HepG2 (cell line): Measurements from ENCODE around the gene E2F1. TPM values are rescaled to one million over a fixed set of nuclear protein-coding genes. Genes with fewer than 3 reads are reported as not detected.

Experiments
- ATM ChIP-seq: fragments of 450-650 bp; IDR thresholded peaks from 2 replicates; pipeline ENCODE4 v1.7.1; 2017; ENCODE audit warnings: mild to moderate bottlenecking, borderline replicate concordance
- CTCF ChIP-seq: sonication (generic); formaldehyde crosslinking; IDR thresholded peaks from 2 replicates; pipeline ENCODE4 v1.5.0; 2020; ENCODE audit warnings: mild to moderate bottlenecking, missing genetic modification reagents, moderate library complexity
- GLMP ChIP-seq: sonication (generic); formaldehyde crosslinking; IDR thresholded peaks from 2 replicates; pipeline ENCODE4 v1.9.0; 2021; ENCODE audit warnings: missing genetic modification reagents, mild to moderate bottlenecking, borderline replicate concordance
- HMG20A ChIP-seq: IDR thresholded peaks from 2 replicates; pipeline ENCODE4 v1.6.1; 2016; ENCODE audit warnings: borderline replicate concordance
- KAT2B ChIP-seq: fragments of 150-350 bp; IDR thresholded peaks from 2 replicates; pipeline ENCODE4 v1.6.1; 2014; ENCODE audit warnings: low read depth, low read length, borderline replicate concordance
- MAFF ChIP-seq: IDR thresholded peaks from 2 replicates; pipeline ENCODE4 v1.6.1; 2011; ENCODE audit warnings: low read depth, low read length, improper control_type of control experiment
- NFATC3 ChIP-seq: sonication (generic); formaldehyde crosslinking; IDR thresholded peaks from 2 replicates; pipeline ENCODE4 v1.5.1; 2020; ENCODE audit warnings: mild to moderate bottlenecking, missing genetic modification reagents
- PAF1 ChIP-seq: IDR thresholded peaks from 2 replicates; pipeline ENCODE4 v1.6.1; 2016; ENCODE audit warnings: missing genetic modification reagents, missing compliant biosample characterization
- POLR2A ChIP-seq, 2 experiments: IDR thresholded peaks; 2 replicates each; pipeline ENCODE4 v1.6.1; 2011; ENCODE audit warnings: low read depth in 2 of 2, low read length in 2 of 2, mild to moderate bottlenecking in 1 of 2, moderate library complexity in 1 of 2; ENCODE audit not compliant: insufficient read depth in 1 of 2
- RBAK ChIP-seq: sonication (generic); formaldehyde crosslinking; IDR thresholded peaks from 2 replicates; pipeline ENCODE4 v1.5.1; 2020; ENCODE audit warnings: mild to moderate bottlenecking, missing genetic modification reagents
- RORA ChIP-seq: sonication (generic); formaldehyde crosslinking; IDR thresholded peaks from 2 replicates; pipeline ENCODE4 v1.5.0; 2020; ENCODE audit warnings: mild to moderate bottlenecking, missing genetic modification reagents, moderate library complexity
- TBP ChIP-seq: sonication (generic); formaldehyde crosslinking; IDR thresholded peaks from 2 replicates; pipeline ENCODE4 v1.5.0; 2020; ENCODE audit warnings: missing genetic modification reagents
- TRIM24 ChIP-seq: sonication (generic); formaldehyde crosslinking; IDR thresholded peaks from 2 replicates; pipeline ENCODE4 v1.8.0; 2022; ENCODE audit warnings: mild to moderate bottlenecking, missing genetic modification reagents
- YY1 ChIP-seq: IDR thresholded peaks from 2 replicates; pipeline ENCODE4 v1.6.1; 2011; ENCODE audit warnings: low read length, low read depth, moderate library complexity, mild to moderate bottlenecking; ENCODE audit not compliant: insufficient read depth, insufficient replicate concordance
- ZBTB42 ChIP-seq: sonication (generic); formaldehyde crosslinking; IDR thresholded peaks from 2 replicates; pipeline ENCODE4 v1.5.0; 2020; ENCODE audit warnings: mild to moderate bottlenecking, missing genetic modification reagents
- ZFP36L1 ChIP-seq: sonication (generic); formaldehyde crosslinking; IDR thresholded peaks from 2 replicates; pipeline ENCODE4 v1.8.0; 2022; ENCODE audit warnings: mild to moderate bottlenecking, missing genetic modification reagents, moderate library complexity
- ZNF101 ChIP-seq: sonication (generic); formaldehyde crosslinking; IDR thresholded peaks from 2 replicates; pipeline ENCODE4 v1.4.0; 2020; ENCODE audit warnings: mild to moderate bottlenecking, low read depth, missing genetic modification reagents, borderline replicate concordance
- ZNF260 ChIP-seq: sonication (generic); formaldehyde crosslinking; IDR thresholded peaks from 2 replicates; pipeline ENCODE4 v1.4.0; 2020; ENCODE audit warnings: missing genetic modification reagents, low read depth, mild to moderate bottlenecking, borderline replicate concordance
- ZNF274 ChIP-seq: sonication (generic); formaldehyde crosslinking; IDR thresholded peaks from 2 replicates; pipeline ENCODE4 v1.5.1; 2020; ENCODE audit warnings: mild to moderate bottlenecking, missing genetic modification reagents
- ZNF280B ChIP-seq: sonication (generic); formaldehyde crosslinking; IDR thresholded peaks from 2 replicates; pipeline ENCODE4 v1.5.0; 2020; ENCODE audit warnings: missing genetic modification reagents, mild to moderate bottlenecking, borderline replicate concordance
- ZNF329 ChIP-seq: sonication (generic); formaldehyde crosslinking; IDR thresholded peaks from 2 replicates; pipeline ENCODE4 v1.9.0; 2021; ENCODE audit warnings: low read depth, mild to moderate bottlenecking, missing genetic modification reagents
- ZNF691 ChIP-seq: sonication (generic); formaldehyde crosslinking; IDR thresholded peaks from 2 replicates; pipeline ENCODE4 v1.4.0; 2020; ENCODE audit warnings: missing genetic modification reagents, low read depth, mild to moderate bottlenecking, borderline replicate concordance
- ZNF776 ChIP-seq: sonication (generic); formaldehyde crosslinking; IDR thresholded peaks from 2 replicates; pipeline ENCODE4 v1.4.0; 2020; ENCODE audit warnings: mild to moderate bottlenecking, missing genetic modification reagents
- polyA plus RNA-seq, 8 experiments: library from polyadenylated mRNA; depleted of rRNA in 3 of 8; stranded (reverse) in 7 of 8; unstranded in 1 of 8; fragments of >200 nt; fragmentation: Illumina TruSeq in 4 of 8; extraction: Trizol in 4 of 8; gene quantifications; 2 replicates each; pipeline versions ENCODE4 v1.2.1 to v1.2.3, GENCODE V29; 2011 to 2016; ENCODE audit warnings: low read depth in 4 of 8, missing spikeins in 1 of 8, mixed read lengths in 1 of 8; ENCODE audit not compliant: insufficient read depth in 1 of 8
- total RNA-seq, 5 experiments: library from RNA; depleted of rRNA; stranded (reverse); fragments of >200 nt; fragmentation: Illumina TruSeq; extraction: Trizol; gene quantifications; 2 replicates each; pipeline ENCODE4 v1.2.3, GENCODE V29; 2016; ENCODE audit warnings: low read depth in 1 of 5

The E2F1 gene
- total and polyA plus RNA-seq, 2 of the 13 experiments (the other 11 are each of a cell fraction or from before 2014, with no cell fraction given): 25.5 to 39.4 TPM

- TF ChIP-seq HMG20A (CRISPR knock-in tag): no peak
- TF ChIP-seq POLR2A (IDR thresholded peaks at IDR 0.05; ENCODE audit: insufficient read depth in 1 of 2, low read depth in 2 of 2, low read length in 2 of 2): peak in 1 of 2 experiments; percentile 49; a peak in 2 of 4 replicates
- TF ChIP-seq TRIM24 (CRISPR knock-in tag): no peak
- 0 out of 2 replicates have a peak, but pooled peaks have one; percentile 5 for TF ChIP-seq CTCF (CRISPR knock-in tag)
- no peak for TF ChIP-seq ZNF101 (CRISPR knock-in tag)
- TF ChIP-seq ZNF274 (CRISPR knock-in tag): no peak
- TF ChIP-seq KAT2B: no peak
- no peak for TF ChIP-seq MAFF
- TF ChIP-seq NFATC3: no peak
- no peak for TF ChIP-seq GLMP (CRISPR knock-in tag)
- 0 out of 2 replicates have a peak, but pooled peaks have one; percentile 52 for TF ChIP-seq ZNF329 (CRISPR knock-in tag)
- TF ChIP-seq RBAK (CRISPR knock-in tag): no peak
- no peak for TF ChIP-seq ZNF260 (CRISPR knock-in tag)
- TF ChIP-seq ZFP36L1 (CRISPR knock-in tag): no peak
- TF ChIP-seq ZNF691 (CRISPR knock-in tag): no peak
- TF ChIP-seq TBP (CRISPR knock-in tag): no peak
- no peak for TF ChIP-seq ATM
- TF ChIP-seq YY1: no peak
- peak; percentile 68; the same call in 1 of the 2 replicates for TF ChIP-seq ZNF776
- no peak for TF ChIP-seq ZBTB42 (CRISPR knock-in tag)
- no peak for TF ChIP-seq ZNF280B (CRISPR knock-in tag)
- TF ChIP-seq PAF1 (CRISPR knock-in tag): peak; percentile 21; the same call in 1 of the 2 replicates
- TF ChIP-seq RORA (CRISPR knock-in tag): no peak
These were observed 31.5 kb downstream of the E2F1 start (continued) for GRCh38 chr20:33654680-33655161.
